Measurements from ENCODE around the gene SFXN4. TPM values are rescaled to one million over a fixed set of nuclear protein-coding genes. Genes with fewer than 3 reads are reported as not detected.
A peak's percentile ranks its signal among the peaks of the same experiment; 100 is the strongest.
"Not testable (repeated sequence)": the region's sequence is repeated elsewhere in the genome, so short reads cannot be mapped to it uniquely, and the experiment has no call there.

The SFXN4 gene
- total RNA-seq, 1 experiment from 2014 or later, result 31.8 TPM

GRCh38 chr10:119143657-119144056 is 21.9 kb downstream of the SFXN4 start:
- no peak for DNase-seq (ENCODE audit: low read depth)

- no peak for DNase-seq (ENCODE audit: low read depth)
Measured at GRCh38 chr10:119140603-119141245, 24.8 kb downstream of the SFXN4 start.

- peak; percentile 14 for DNase-seq (ENCODE audit: low read depth)
Measured at GRCh38 chr10:119139464-119140067, 25.9 kb downstream of the SFXN4 start.

- peak; percentile 27 for DNase-seq (ENCODE audit: low read depth)
Measured at GRCh38 chr10:119138346-119139306, 26.9 kb downstream of the SFXN4 start.

- DNase-seq (ENCODE audit: low read depth), result not testable (repeated sequence)
Measured at GRCh38 chr10:119137878-119138277, 27.6 kb downstream of the SFXN4 start.

GRCh38 chr10:119136084-119136483 is 29.4 kb downstream of the SFXN4 start:
- DNase-seq (ENCODE audit: low read depth), result no peak

GRCh38 chr10:119135513-119135881 is 30.0 kb downstream of the SFXN4 start:
- DNase-seq (ENCODE audit: low read depth), result no peak

GRCh38 chr10:119133949-119134348 is 31.6 kb downstream of the SFXN4 start:
- no peak for DNase-seq (ENCODE audit: low read depth)

GRCh38 chr10:119132521-119133345 is 32.8 kb downstream of the SFXN4 start:
- no peak for DNase-seq (ENCODE audit: low read depth)

- peak; percentile 41 for DNase-seq (ENCODE audit: low read depth)
Measured at GRCh38 chr10:119131512-119132240, 33.8 kb downstream of the SFXN4 start.

- DNase-seq (ENCODE audit: low read depth), result no peak
Measured at GRCh38 chr10:119129721-119130120, 35.8 kb downstream of the SFXN4 start.

- DNase-seq (ENCODE audit: low read depth), result no peak
Measured at GRCh38 chr10:119125942-119126341, 39.6 kb downstream of the SFXN4 start.

GRCh38 chr10:119120875-119121274 is 44.6 kb downstream of the SFXN4 start:
- no peak for DNase-seq (ENCODE audit: low read depth)

- DNase-seq (ENCODE audit: low read depth), result peak; percentile 29
Measured at GRCh38 chr10:119120413-119120867, 45.1 kb downstream of the SFXN4 start.

- DNase-seq (ENCODE audit: low read depth), result no peak
Measured at GRCh38 chr10:119119400-119119799, 46.1 kb downstream of the SFXN4 start.

- DNase-seq (ENCODE audit: low read depth), result no peak
Measured at GRCh38 chr10:119118231-119118630, 47.3 kb downstream of the SFXN4 start.

- no peak for DNase-seq (ENCODE audit: low read depth)
Measured at GRCh38 chr10:119116326-119116951, 49.1 kb downstream of the SFXN4 start.

GRCh38 chr10:119115926-119116325 is 49.6 kb downstream of the SFXN4 start:
- no peak for DNase-seq (ENCODE audit: low read depth)

GRCh38 chr10:119113751-119114732 is 51.5 kb downstream of the SFXN4 start:
- DNase-seq (ENCODE audit: low read depth), result peak; percentile 50
